Nephron progenitor cell (in vitro differentiated cells): ENCODE data around the gene KYNU.
"Not testable (repeated sequence)": the region's sequence is repeated elsewhere in the genome, so short reads cannot be mapped to it uniquely, and the experiment has no call there.

Source experiments
- DNase-seq: peaks from one replicate; pipeline ENCODE4 v3.0.0; 2021
- H3K27ac Mint-ChIP-seq: 2 replicates; pipeline ENCODE4 v1.8.0; 2021; ENCODE audit warnings: mild to moderate bottlenecking, moderate library complexity, mixed read lengths
- H3K27me3 Mint-ChIP-seq: 2 replicates; pipeline ENCODE4 v1.8.0; 2021; ENCODE audit warnings: mild to moderate bottlenecking, low read depth, mixed read lengths; ENCODE audit not compliant: poor library complexity
- H3K36me3 Mint-ChIP-seq: 2 replicates; pipeline ENCODE4 v1.8.0; 2021; ENCODE audit warnings: low read depth, mixed read lengths
- H3K4me1 Mint-ChIP-seq: 2 replicates; pipeline ENCODE4 v1.8.0; 2021; ENCODE audit warnings: mixed read lengths
- H3K4me3 Mint-ChIP-seq: 2 replicates; pipeline ENCODE4 v1.8.0; 2021; ENCODE audit warnings: mild to moderate bottlenecking, moderate library complexity, mixed read lengths
- H3K9me3 Mint-ChIP-seq: 2 replicates; pipeline ENCODE4 v1.8.0; 2021; ENCODE audit warnings: mild to moderate bottlenecking, moderate library complexity, mixed read lengths
- TF ChIP-seq, protein P1 (sequence below): fragments of 200-600 bp; sonication (generic); IDR thresholded peaks from 2 replicates; pipeline ENCODE4 v1.5.0; 2021; ENCODE audit warnings: antibody characterized with exemption

The KYNU gene

DNA sequence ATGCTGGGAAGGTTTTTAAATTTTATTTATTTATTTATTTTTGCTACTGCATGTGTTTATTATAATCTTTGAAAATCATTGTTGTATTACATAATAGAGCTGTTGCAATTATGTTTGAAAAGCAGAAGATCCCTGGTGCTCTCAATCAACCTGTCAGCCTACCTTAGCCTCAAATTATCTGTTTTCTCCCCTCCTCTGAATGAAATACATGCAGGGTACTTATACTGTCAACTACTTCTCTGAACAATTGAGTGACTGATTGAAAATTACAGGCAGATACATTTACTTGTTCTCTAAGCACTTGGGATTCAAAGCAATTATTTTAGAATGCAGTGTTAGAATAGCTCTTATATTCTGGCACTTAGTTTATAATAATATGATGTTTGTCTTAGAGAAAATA is 8.1 kb downstream of the KYNU start:
- no peak overlapping the region for H3K27ac Mint-ChIP-seq
- H3K27me3 Mint-ChIP-seq = peaks cover 2% of the 10 kb centered on the region
- H3K36me3 Mint-ChIP-seq = no peaks in the 10 kb centered on the region
- H3K4me1 Mint-ChIP-seq = no peaks in the 10 kb centered on the region
- no peak for DNase-seq
- H3K4me3 Mint-ChIP-seq = no peak overlapping the region
- H3K9me3 Mint-ChIP-seq = peaks cover 4% of the 10 kb centered on the region
- TF ChIP-seq, protein P1, sequence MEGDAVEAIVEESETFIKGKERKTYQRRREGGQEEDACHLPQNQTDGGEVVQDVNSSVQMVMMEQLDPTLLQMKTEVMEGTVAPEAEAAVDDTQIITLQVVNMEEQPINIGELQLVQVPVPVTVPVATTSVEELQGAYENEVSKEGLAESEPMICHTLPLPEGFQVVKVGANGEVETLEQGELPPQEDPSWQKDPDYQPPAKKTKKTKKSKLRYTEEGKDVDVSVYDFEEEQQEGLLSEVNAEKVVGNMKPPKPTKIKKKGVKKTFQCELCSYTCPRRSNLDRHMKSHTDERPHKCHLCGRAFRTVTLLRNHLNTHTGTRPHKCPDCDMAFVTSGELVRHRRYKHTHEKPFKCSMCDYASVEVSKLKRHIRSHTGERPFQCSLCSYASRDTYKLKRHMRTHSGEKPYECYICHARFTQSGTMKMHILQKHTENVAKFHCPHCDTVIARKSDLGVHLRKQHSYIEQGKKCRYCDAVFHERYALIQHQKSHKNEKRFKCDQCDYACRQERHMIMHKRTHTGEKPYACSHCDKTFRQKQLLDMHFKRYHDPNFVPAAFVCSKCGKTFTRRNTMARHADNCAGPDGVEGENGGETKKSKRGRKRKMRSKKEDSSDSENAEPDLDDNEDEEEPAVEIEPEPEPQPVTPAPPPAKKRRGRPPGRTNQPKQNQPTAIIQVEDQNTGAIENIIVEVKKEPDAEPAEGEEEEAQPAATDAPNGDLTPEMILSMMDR = no peak

DNA sequence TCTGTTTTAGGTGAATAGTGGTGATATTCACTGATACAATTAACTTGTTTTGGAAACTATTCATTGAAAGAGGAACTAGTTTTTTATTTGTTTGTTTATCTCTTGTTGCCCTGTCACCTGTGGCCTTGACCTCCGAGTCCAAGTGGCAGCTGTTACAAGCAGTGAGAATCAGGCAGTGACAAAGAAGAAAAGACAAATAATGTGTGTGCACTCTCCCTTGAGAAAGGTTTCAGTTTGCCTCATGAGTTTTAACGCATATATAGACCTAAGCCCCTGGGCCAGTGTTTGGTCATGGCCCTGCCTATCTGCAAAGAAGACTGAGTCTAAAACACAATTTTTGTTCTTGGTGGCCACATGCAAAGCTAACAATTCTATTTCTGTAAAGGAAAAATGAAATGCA is 15.3 kb downstream of the KYNU start:
- DNase-seq = no peak
- no peak overlapping the region for H3K4me3 Mint-ChIP-seq
- peaks cover 5% of the 10 kb centered on the region for H3K4me1 Mint-ChIP-seq
- H3K36me3 Mint-ChIP-seq = no peaks in the 10 kb centered on the region
- H3K27me3 Mint-ChIP-seq = peaks cover 2% of the 10 kb centered on the region
- TF ChIP-seq, protein P1 = no peak
- H3K9me3 Mint-ChIP-seq = no peaks in the 10 kb centered on the region
- no peak overlapping the region for H3K27ac Mint-ChIP-seq

DNA sequence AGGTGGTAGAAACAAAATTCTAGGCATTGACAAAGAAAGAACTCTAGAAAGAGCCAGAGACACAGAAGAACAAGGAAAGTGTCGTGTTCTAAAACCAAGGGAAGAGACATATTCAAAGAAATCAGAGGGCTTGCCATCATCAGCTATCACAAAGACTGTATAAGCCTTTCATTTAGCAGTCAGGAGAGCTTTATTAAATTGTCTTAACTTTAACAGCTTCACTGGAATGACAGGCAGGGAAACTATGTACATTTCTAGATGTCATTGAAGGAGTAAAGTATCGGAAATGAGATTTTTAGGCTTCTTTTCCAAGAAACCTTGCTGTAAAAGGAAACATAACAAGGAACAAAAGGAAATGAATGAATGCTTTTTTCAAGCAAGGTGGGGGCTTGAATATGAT is 15.8 kb downstream of the KYNU start:
- Mint-ChIP-seq H3K4me3 (no peak overlapping the region), H3K36me3 (no peaks in the 10 kb centered on the region), H3K9me3 (no peaks in the 10 kb centered on the region), H3K27ac (no peak overlapping the region), H3K27me3 (peaks cover 2% of the 10 kb centered on the region), H3K4me1 (peaks cover 5% of the 10 kb centered on the region)
- DNase-seq = no peak
- TF ChIP-seq, protein P1 = no peak

DNA sequence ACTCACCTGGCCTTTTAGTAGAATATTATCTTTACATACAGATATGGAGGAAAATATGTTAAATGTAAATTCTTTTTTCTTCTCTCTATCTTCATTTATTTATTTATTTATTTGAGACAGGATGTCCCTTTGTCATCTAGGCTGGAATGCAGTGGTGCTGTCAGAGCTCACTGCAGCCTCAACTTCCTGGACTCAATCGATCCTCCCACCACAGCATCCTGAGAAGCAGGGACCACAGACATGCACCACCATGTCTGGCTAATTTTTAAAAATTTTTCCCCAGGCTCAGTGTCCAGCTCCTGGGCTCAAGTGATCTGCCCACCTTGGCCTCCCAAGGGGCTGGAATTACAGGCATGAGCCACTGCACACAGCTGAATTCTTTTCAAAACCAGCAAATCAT is 20.3 kb downstream of the KYNU start:
- H3K4me3 Mint-ChIP-seq = no peak overlapping the region
- no peaks in the 10 kb centered on the region for H3K9me3 Mint-ChIP-seq
- DNase-seq = no peak
- H3K27me3 Mint-ChIP-seq = no peaks in the 10 kb centered on the region
- no peak overlapping the region for H3K27ac Mint-ChIP-seq
- H3K36me3 Mint-ChIP-seq = no peaks in the 10 kb centered on the region
- TF ChIP-seq, protein P1 = no peak
- H3K4me1 Mint-ChIP-seq = no peaks in the 10 kb centered on the region

DNA sequence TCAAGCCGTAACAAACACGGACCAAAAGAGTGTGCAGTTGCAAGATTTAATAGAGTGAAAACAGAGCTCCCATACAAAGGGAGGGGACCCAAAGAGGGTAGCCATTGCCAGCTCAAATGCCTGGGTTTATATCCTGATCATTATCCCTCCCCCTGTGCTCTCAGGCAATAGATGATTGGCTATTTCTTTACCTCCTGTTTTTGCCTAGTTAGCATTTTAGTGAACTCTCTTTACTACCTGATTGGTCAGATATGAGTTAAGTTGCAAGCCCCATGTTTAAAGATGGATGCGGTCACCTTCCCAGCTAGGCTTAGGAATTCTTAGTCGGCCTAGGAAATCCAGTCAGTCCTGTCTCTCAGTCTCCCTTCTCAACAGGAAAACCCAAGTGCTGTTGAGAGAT is 22.9 kb downstream of the KYNU start:
- not testable (repeated sequence) for H3K27me3 Mint-ChIP-seq, H3K9me3 Mint-ChIP-seq, H3K27ac Mint-ChIP-seq, DNase-seq, H3K4me3 Mint-ChIP-seq, H3K36me3 Mint-ChIP-seq, H3K4me1 Mint-ChIP-seq

DNA sequence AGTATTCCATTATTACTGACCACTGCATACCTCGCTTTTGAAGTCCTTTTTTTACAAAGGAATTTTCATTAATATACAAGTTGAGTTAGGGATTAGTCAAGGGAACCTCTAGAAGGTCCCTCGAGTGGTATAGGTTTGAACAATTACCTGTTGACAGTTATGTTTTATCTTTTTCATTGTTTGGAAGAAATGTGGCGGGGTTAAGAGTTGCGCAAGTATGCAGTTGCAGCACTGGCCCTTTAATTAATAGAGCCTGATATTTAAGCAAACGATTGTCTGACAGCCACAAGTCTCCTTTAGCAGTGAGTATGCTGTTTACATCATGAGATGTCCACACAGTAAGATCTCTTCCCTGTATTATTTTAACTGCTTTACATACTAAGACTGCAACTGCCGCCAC is 24.3 kb downstream of the KYNU start:
- no peak for DNase-seq
- Mint-ChIP-seq H3K27me3 (no peaks in the 10 kb centered on the region), H3K27ac (no peak overlapping the region), H3K9me3 (no peaks in the 10 kb centered on the region), H3K4me1 (no peaks in the 10 kb centered on the region), H3K4me3 (no peak overlapping the region), H3K36me3 (no peaks in the 10 kb centered on the region)
- TF ChIP-seq, protein P1 = no peak

DNA sequence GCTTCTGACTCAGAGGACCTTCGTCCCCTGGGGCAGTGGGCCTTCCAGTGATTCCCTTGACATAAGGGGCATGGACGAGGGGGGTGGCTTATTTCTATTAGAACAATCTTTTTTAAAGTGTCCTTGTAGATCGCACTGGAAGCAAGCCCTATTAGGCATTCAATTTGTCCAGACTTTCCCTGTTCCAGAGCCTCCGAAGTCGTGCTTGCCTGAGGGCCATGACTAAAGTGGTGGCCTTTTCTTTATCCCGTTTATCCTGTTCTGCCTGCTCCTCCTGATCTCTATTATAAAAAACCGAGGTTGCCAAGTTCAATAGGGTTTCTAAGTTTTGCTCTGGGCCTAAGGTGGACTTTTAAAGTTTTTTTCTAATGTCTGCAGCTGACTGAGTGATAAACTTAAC is 26.3 kb downstream of the KYNU start:
- not testable (repeated sequence) for H3K4me1 Mint-ChIP-seq, H3K9me3 Mint-ChIP-seq, H3K27me3 Mint-ChIP-seq, DNase-seq, H3K27ac Mint-ChIP-seq, H3K36me3 Mint-ChIP-seq, H3K4me3 Mint-ChIP-seq
